NCI-H146 treated with DMSO at 0.1 percent for 48 hours (cell line): ENCODE measurements around the gene OR4D2.

Experiments used
- DNase-seq: peaks from one replicate; lab custom pipeline; 2025; ENCODE audit not compliant: unreplicated experiment; lab: John Stamatoyannopoulos, UW

The OR4D2 gene

DNA sequence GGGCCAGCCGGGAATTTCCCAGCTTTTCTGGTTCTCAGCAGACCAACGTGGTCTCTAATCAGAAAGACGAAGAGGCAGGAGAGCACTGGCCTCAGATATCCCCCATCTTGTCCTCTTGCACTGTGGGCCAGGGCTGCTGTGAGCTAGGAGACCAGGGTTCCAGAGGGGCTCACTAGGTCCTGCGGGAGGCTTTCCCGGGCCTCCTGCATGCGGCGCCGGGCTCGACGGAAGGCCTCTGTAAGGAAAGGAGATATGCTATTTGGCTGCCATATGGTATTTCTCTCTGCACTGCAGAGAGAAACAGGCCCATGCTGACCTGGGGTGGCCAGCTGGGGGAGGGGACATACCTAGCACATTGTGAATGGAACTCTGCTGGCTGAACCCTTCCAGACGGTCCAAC lies 39.2 kb downstream of the OR4D2 start:
- DNase-seq = no peak

DNA sequence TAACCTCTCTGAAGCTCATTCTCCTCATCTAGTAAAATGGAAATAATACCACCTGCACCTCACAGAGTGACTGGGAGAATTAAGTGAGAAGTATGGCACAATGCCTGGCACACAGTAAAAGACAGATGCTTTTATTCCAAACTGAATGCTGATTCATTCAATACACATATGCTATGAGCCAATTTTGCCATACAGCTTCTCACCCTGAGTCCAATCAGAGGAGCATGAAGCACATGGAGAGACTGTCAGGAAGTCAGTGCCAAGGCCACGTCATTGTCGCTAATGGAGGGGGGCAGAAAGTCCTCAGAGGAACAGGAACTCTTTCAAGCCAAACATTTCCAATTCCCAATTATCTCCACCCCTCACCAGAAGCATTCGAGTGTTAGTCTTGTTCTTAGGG lies 40.7 kb downstream of the OR4D2 start:
- no peak for DNase-seq

DNA sequence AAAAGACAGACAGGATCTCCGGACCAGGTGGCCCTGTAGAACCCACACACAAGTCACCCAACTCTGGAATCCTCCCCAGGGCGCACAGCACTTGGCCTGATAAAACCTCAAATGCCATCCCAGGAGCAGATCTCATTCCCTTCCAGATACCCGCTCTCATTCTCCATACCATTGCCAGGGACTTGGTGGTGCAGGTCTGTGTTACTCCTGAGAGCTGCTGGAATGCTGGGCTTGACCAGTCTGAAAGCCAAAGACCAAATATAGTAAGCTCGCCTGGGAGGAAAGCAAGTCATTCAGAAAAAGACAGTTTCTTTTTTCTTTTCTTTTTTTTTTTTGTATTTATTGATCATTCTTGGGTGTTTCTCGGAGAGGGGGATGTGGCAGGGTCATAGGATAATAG lies 41.6 kb downstream of the OR4D2 start:
- DNase-seq = no peak

DNA sequence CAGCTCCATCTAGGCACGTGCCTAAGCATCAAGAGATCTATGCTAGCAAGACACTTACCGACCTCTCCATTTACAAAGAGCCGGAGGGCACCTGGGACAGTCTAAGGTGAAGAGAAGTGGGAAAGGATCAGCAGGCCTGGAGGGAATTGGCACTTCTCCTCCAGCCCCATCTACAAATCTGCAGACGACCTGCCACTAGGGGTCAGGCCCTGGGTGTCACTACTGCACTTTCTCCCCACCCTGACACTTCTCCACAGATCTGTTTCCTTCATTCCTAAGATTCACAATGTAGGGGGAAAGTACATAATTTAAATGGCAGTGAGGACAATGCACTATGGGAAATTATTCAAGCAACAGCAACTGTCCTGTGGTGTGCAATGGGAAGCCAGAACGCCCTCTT lies 44.1 kb downstream of the OR4D2 start:
- no peak for DNase-seq

DNA sequence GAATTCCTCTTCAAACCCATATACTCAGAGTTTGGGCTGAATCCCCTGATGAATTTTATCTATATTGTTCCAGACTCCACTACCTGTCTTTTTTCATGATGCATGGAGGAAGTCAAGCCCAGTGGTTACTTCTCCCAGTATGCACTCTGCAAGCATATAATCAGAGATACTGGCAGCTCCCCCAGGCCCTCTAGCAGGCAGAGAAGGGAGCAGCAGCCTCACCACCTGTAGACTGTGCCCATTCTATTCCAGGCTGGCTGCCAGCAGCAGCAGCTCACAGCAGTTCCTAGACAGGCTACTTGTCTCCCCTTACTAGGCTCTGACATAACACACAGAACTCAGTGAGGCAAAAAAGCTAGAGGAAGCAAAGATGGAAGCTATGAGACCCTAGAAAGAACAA lies 48.9 kb downstream of the OR4D2 start:
- DNase-seq = no peak

DNA sequence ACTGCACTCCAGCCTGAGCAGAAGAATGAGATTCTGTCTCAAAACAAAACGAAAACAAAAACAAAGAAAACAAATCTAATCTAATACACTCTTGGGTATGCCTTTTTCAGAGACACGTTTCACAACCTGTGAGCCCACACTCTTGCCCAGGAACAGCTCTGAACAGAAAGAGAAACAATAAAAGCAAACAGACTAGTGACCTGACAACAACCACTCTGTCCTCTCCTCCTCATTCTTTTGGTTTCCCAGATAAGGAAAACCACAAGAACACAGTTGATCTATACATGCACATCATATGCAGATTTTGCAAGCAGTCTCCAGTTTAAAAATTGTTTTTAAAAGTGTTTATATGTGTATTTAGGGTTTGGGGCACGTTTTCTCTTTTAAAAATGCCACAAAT lies 51.0 kb downstream of the OR4D2 start:
- DNase-seq = no peak

DNA sequence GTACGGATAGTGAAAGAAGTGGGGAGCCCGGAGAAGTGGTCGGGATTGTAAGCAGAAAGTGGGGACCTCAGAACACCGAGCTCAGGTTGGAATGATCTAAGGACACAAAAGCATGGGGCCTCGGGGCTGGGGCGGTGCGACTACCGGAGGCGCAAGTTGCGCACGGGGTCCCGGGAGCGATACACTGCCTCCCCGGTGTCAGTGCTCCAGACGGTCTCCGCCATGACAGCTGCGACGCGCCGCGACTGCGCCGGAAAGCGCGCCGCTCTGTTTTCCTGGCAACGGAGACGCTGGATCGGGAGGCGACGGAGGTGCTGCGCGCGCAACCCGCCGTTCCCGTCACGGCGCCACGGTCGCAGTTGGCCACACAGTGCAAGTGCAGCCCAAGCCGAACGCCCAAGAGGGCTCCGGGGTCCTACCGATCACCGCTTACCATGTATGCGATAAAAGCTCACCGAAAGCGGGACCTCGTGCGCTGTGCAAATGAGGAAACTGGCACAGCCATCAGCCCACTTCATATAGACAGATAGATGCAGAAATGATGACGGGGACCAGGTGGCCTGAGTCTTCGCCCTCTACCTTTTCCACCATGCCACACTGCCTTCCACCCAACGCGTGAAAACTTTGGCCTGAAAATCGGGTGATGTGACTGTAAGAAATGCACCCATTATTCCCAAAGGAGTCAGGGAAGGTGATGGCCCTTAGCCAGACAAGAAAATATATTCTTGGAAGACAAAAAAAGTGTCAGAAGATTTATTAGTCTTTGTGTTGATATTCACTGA lies 52.4 kb downstream of the OR4D2 start, which contains the start of gene MKS1:
MKS1 (minus strand) TSS at position 249 of the 782 bp plus-strand sequence; CDS start at position 224, 25 bp downstream.
- peak; percentile 80 for DNase-seq

DNA sequence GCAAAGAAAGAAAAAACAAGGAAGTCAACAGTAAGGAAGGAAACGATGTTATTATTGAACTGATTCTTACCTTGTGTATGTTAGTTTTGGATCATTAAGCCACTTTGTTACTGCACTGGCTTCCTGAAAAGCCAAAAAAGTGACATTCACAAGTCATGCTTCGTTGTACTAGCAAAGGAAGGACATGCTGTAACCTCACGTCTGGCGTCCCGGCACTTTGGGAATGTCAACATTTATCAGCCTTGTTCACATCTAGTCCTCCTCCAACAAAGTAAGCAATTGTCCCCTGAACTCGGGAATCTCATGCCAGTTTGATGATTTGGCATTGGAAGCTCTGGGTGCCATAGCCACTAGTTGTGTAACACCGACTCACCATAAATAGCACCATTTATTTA lies 53.0 kb downstream of the OR4D2 start:
- DNase-seq = no peak
